Aorta (tissue), 5 donors: ENCODE measurements around the gene SGK1. TPM values are rescaled to one million over a fixed set of nuclear protein-coding genes. Genes with fewer than 3 reads are reported as not detected.
"Not testable (repeated sequence)": the region's sequence is repeated elsewhere in the genome, so short reads cannot be mapped to it uniquely, and the experiment has no call there.

Experiments used
- ATAC-seq: fragments of 200-7000 bp; cut with Tn5 transposase; one replicate; pipeline ENCODE4 v1.9.1; 2022; ENCODE audit warnings: moderate library complexity; ENCODE audit not compliant: low FRiP score
- DNase-seq, 2 donors: peaks; one replicate each; pipeline ENCODE4 v3.0.0-alpha.2; 2020
- H3K27ac ChIP-seq, 2 donors: one replicate each; pipeline ENCODE4 v1.5.1; 2013; ENCODE audit warnings: low read length in 2 of 2, mild to moderate bottlenecking in 2 of 2, moderate library complexity in 2 of 2, control low read depth in 1 of 2, inconsistent platforms in 1 of 2, low read depth in 1 of 2
- H3K27me3 ChIP-seq, 2 donors: one replicate each; pipeline ENCODE4 v1.6.1; 2013; ENCODE audit warnings: control low read depth in 1 of 2, low read length in 1 of 2, mild to moderate bottlenecking in 1 of 2, moderate library complexity in 1 of 2; ENCODE audit not compliant: insufficient read depth in 2 of 2, control insufficient read depth in 1 of 2
- H3K36me3 ChIP-seq, 2 donors: one replicate each; pipeline ENCODE4 v1.6.1; 2013; ENCODE audit warnings: control low read depth in 1 of 2, low read length in 1 of 2, mild to moderate bottlenecking in 1 of 2; ENCODE audit not compliant: insufficient read depth in 2 of 2, control insufficient read depth in 1 of 2
- H3K4me1 ChIP-seq, 2 donors: one replicate each; pipeline ENCODE4 v1.6.1; 2013; ENCODE audit warnings: low read length in 2 of 2, control low read depth in 1 of 2, mild to moderate bottlenecking in 1 of 2, moderate library complexity in 1 of 2; ENCODE audit not compliant: insufficient read depth in 2 of 2, control insufficient read depth in 1 of 2
- H3K4me3 ChIP-seq, 2 donors: one replicate each; pipeline ENCODE4 v1.5.1; 2013; ENCODE audit warnings: low read length in 2 of 2, control low read depth in 1 of 2, mild to moderate bottlenecking in 1 of 2
- H3K9me3 ChIP-seq: one replicate; pipeline ENCODE4 v1.6.1; 2013; ENCODE audit warnings: mild to moderate bottlenecking, low read length; ENCODE audit not compliant: control insufficient read depth
- WGBS, 2 donors: extraction: QIAGEN DNeasy Blood & Tissue Kit; methylation state at CpG; one replicate each; pipeline ENCODE4 v1.1.7; 2013; 5-methylcytosine and 5-hydroxymethylcytosine counted together
- intact Hi-C, 2 donors: fragments of 100-400 bp; cut with DNase I; formaldehyde crosslinking; loops; one replicate each; pipeline versions ENCODE4 v1.14.2 to v1.15.0; 2022
- polyA plus RNA-seq, 2 donors: library from polyadenylated mRNA; stranded (reverse); fragments of 200-250 nt; gene quantifications; one replicate each; pipeline ENCODE4 v1.2.3, GENCODE V29; 2013
- total RNA-seq, 2 donors: library from RNA; stranded (reverse); fragmentation: NEBNext Ultra II Directional; extraction: Animal tissue kit (Norgen Biotek cat#: 25700); gene quantifications; one replicate each; pipeline ENCODE4 v1.2.1, GENCODE V29; 2021
- donor health status: healthy with polysubstance abuse.
- donor health status: Bipolar disorder and iron deficiency.
- donor health status: DM: no; HTN: no; CAD: no.
- donor health status: DM: no; HTN: no; CAD: no.
- donor health status: DM: yes; HTN: yes; CAD: no.

SGK1 gene
- total and polyA plus RNA-seq, 4 donors, result 11.3 to 150 (median 106) TPM

DNA sequence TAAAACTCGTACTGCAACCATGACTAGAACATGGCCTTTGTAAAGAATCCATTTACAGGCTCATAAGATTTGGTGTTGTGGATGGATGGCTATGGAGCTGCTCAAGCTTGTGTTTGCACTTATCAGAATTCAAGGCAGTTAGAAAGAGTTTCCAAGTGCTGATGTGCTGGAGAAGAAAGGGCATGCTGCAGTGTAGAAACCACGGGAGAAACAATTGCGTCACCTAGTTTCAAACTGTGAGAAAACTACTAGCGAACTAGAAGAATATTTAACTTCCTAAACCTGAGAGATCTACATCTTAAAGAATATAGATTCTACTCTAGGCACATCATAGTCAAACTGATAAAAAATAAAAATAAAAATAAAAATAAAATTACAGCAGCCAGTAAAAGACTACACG lies 116.2 kb downstream of the SGK1 start:
- no peak overlapping the region for H3K4me3 ChIP-seq
- no peak overlapping the region for H3K27ac ChIP-seq
- intact Hi-C loops, result no loop called here
- no peak for DNase-seq
- 88 to 89% methylated on average over 5 of the region's 5 CpGs for WGBS, 2 donors
- ATAC-seq, result no peak
- no peaks in the 10 kb centered on the region for H3K36me3 ChIP-seq
- H3K27me3 ChIP-seq, result no peaks in the 10 kb centered on the region
- H3K9me3 ChIP-seq, result no peaks in the 10 kb centered on the region
- H3K4me1 ChIP-seq, result no peaks in the 10 kb centered on the region

DNA sequence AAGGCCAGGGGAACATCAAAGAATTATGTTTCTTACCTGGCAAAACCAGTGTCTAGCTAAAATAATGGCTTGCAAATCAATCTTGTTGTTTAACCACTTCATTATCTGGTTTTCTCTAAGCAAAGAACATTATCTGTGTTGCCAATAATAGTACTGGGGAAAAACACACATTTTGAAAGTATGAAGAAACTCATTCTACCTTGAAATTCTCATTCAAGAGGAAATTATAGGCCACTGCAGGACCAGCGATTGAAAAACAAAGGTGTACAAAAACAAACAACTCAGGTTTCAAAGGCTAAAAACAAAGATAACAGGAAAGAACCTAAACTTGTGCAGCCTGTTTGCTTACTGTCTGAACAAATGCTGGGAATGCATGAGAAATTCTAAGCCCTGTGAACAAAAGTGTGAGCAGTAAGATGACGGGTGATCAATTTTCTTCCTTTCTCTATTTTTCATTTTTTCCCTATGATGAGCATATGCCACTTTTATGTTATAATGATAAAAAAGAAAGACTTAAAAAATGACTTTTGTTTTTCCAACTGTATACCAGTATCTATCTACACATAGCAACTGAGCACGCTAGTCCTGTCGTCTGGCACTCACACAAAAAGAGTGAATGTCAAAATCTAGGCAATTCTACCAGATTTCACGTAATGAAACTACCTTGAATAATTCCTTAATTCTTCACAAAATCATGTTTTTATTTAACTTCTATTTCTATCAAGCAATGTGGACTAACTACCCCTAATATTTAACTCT lies 117.9 kb downstream of the SGK1 start:
- intact Hi-C loops, result no loop called here
- H3K9me3 ChIP-seq, result no peaks in the 10 kb centered on the region
- no peak for ATAC-seq
- no peak for DNase-seq
- H3K4me1 ChIP-seq, result no peaks in the 10 kb centered on the region
- no peaks in the 10 kb centered on the region for H3K36me3 ChIP-seq
- WGBS, 2 donors, result 85 to 87% methylated on average over 5 of the region's 5 CpGs
- H3K4me3 ChIP-seq, result no peak overlapping the region
- no peaks in the 10 kb centered on the region for H3K27me3 ChIP-seq
- no peak overlapping the region for H3K27ac ChIP-seq

DNA sequence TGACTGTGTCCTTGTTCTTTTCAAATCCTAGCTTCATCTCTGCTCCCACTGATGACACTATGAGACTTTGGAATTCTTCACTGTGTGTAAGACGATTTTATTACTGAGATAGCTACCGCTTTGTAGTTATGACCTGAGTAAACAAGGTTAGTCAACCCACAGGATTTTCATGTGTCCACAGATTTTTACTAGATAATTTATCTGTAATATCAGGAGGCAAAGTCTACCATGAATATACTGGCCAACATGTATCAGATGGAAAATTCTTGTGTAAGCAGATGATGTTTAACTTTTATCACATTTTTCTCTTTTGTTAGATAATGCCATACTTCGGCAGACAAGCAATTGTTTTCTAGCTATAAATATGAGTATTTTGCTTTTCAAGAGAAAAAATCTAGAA lies 119.8 kb downstream of the SGK1 start:
- H3K27ac ChIP-seq, result no peak overlapping the region
- H3K27me3 ChIP-seq, result no peaks in the 10 kb centered on the region
- ATAC-seq (no peak), DNase-seq (no peak)
- H3K4me3 ChIP-seq, result no peak overlapping the region
- H3K4me1 ChIP-seq, result no peaks in the 10 kb centered on the region
- H3K9me3 ChIP-seq, result no peaks in the 10 kb centered on the region
- intact Hi-C loops, result no loop called here
- WGBS, 2 donors, result 86 to 87% methylated on average over 3 of the region's 3 CpGs
- H3K36me3 ChIP-seq, result no peaks in the 10 kb centered on the region

DNA sequence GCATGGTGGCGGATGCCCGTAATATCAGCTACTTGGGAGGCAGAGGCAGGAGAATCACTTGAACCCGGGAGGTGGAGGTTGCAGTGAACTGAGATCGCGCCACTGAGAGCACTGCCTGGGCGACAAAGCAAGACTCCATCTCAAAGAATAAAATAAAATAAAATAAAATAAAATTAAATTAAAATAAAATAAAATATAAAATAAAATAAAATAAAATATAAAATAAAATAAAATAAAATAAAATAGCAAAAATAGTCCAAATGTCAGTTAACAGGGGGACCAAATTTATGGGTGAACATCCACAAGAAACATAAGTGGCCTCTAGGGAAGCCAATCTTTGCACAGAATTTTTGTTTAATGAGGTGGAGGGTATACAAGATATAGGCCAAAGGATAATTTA lies 120.2 kb downstream of the SGK1 start:
- intact Hi-C loops, result not testable (repeated sequence)
- 93 to 95% methylated on average over 6 of the region's 6 CpGs for WGBS, 2 donors

DNA sequence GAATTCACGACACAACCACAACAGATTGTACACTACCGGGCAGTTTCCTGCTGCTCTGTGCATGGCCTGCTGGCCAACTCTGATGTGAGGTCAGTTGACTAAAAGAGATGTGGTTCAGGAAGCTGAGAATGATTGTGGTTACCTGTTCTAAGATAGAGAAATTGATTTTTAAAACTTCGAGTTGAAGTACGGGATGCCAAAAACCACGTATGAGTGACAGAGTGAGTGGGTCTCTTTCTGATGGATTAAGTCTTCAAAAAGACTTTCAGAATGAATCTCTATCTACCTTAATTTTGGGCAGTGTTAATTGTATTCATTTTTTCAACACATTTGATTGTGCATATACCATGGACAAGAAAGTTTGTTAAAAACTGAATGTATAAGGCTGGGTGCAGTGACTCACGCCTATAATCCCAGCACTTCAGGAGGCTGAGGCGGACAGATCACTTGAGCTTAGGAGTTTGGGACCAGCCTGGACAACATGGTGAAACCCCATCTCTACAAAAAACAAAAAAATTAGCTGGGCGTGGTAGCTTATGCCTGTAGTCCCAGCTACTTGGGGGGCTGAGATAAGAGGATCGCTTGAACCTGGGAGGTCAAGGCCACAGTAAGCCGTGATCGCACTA lies 121.2 kb downstream of the SGK1 start:
- no peaks in the 10 kb centered on the region for H3K9me3 ChIP-seq
- H3K27me3 ChIP-seq, result no peaks in the 10 kb centered on the region
- no peak overlapping the region for H3K27ac ChIP-seq
- intact Hi-C loops, result no loop called here
- WGBS, 2 donors, result 95 to 96% methylated on average over 11 of the region's 11 CpGs
- no peak overlapping the region for H3K4me3 ChIP-seq
- no peaks in the 10 kb centered on the region for H3K36me3 ChIP-seq
- no peak for DNase-seq
- H3K4me1 ChIP-seq, result no peaks in the 10 kb centered on the region
- no peak for ATAC-seq

More for the DNA sequence above, 120.2 kb downstream of the SGK1 start:
- not testable (repeated sequence) for H3K4me1 ChIP-seq, H3K36me3 ChIP-seq, H3K27me3 ChIP-seq, ATAC-seq, H3K9me3 ChIP-seq, H3K4me3 ChIP-seq, H3K27ac ChIP-seq, DNase-seq

DNA sequence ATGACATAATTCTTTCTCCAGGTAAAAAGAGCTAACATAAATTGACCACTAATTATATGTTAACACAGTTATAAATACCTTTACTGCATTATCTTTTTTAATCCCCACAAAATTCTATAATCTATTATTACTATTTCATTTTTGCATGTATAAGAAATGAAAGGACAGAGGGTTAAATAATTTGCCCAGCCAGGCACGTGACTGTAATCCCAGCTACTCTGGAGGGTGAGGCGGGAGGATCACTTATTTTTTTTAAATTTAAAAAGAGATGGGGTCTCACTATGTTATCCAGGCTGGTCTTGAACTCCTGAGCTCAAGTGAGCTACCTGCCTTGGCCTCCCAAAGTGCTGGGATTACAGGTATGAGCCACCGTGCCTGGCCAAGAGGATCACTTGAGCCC lies 121.9 kb downstream of the SGK1 start:
- DNase-seq (no peak), ATAC-seq (no peak)
- H3K9me3 ChIP-seq, result no peaks in the 10 kb centered on the region
- no peaks in the 10 kb centered on the region for H3K36me3 ChIP-seq
- no peaks in the 10 kb centered on the region for H3K4me1 ChIP-seq
- H3K27ac ChIP-seq, result no peak overlapping the region
- H3K4me3 ChIP-seq, result no peak overlapping the region
- H3K27me3 ChIP-seq, result no peaks in the 10 kb centered on the region
- 82 to 87% methylated on average over 3 of the region's 3 CpGs for WGBS, 2 donors
- intact Hi-C loops, result no loop called here

DNA sequence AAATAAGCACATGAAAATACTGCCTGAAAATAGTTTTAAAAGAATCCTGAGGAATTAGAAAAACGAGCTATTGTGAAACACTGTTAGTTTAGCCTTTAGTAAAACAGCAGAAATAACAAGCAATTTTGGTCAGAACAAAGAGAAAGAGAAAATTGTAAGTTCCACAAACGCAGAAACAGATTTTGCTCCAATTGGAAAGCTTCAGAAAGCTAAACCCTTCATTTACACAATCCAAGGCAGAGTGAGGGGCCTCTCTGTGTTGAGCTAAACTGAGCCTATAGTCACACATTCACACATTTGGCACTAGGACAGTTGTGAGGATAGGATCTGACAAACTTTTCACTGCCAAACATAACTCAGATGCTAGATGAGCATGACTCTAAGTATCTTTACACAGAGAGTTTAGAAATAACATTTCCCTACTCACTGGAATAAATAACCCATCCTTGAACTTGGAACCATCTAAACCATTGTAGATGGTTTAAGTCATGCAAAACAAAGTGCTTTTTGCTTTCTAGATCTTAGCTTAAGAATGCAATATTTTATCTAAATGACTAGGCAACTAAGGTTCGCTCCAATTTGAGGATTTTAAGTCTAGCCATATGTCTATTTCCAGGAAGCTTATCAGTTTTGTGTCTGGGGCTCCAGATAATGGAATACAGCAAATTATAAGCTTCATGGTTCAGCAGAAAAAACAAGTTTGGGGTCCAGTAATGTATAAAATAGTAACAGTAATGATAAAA lies 122.6 kb downstream of the SGK1 start:
- DNase-seq (no peak), ATAC-seq (peak; percentile 65)
- 9 to 11% methylated on average over 3 of the region's 3 CpGs for WGBS, 2 donors
- Histone ChIP-seq H3K36me3 (no peaks in the 10 kb centered on the region), H3K27me3 (no peaks in the 10 kb centered on the region), H3K4me1 (no peaks in the 10 kb centered on the region), H3K4me3 (no peak overlapping the region), H3K27ac (no peak overlapping the region), H3K9me3 (no peaks in the 10 kb centered on the region)
- intact Hi-C loops, result no loop called here

DNA sequence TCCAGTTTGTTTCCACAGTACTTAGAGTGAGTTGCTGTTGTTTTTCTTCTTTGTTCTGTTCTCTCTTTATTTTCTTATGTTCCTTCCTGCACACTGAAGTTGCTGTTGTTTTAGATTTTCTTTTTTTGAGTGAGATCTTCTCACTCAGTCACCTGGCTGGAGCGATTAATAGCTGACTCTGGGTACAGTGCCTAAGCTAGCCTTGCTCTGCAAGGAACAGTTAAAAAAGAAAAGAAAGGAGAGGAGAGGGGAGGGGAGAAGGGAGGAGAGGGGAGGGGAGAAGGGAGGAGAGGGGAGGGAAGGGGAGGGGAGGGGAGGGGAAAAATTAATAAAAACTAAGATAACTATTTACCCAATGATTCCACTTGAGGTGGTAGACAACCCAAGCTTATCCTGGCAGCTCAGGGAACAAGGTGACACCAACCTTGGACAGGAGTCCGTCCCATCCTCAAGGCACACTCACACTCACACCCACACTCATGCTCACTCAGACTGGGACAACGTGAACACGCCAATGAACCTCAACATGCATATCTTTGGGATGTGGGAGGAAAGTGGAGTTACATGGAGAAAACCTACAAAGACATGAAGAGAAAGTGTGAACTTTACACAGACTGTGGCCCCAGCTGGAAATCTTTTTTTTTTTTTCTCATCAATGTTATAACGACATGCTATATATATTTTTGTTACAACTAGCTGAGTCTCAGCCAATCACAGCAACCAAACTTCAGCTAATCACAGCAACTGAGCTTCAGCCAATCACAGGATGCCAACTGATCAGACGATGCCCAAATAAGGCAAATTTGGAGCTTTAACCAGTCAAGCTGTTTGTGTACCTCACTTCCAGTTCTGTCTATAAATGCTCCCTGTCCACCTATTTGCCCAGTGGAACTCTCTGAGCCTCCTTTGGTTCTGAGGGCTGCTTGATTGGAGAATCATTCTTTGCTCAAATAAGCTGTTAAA lies 124.1 kb downstream of the SGK1 start:
- H3K36me3 ChIP-seq, result no peaks in the 10 kb centered on the region
- H3K27ac ChIP-seq, result no peak overlapping the region
- no peaks in the 10 kb centered on the region for H3K4me1 ChIP-seq
- DNase-seq (no peak), ATAC-seq (no peak)
- 79 to 81% methylated on average over 6 of the region's 6 CpGs for WGBS, 2 donors
- intact Hi-C loops, result no loop called here
- no peaks in the 10 kb centered on the region for H3K27me3 ChIP-seq
- H3K4me3 ChIP-seq, result no peak overlapping the region
- H3K9me3 ChIP-seq, result no peaks in the 10 kb centered on the region
